NCI-H345 (cell line): Measurements from ENCODE around the gene GDF10.

Experiments
- DNase-seq: peaks from one replicate; lab custom pipeline; 2025; lab: John Stamatoyannopoulos, UW

Gene GDF10

DNA sequence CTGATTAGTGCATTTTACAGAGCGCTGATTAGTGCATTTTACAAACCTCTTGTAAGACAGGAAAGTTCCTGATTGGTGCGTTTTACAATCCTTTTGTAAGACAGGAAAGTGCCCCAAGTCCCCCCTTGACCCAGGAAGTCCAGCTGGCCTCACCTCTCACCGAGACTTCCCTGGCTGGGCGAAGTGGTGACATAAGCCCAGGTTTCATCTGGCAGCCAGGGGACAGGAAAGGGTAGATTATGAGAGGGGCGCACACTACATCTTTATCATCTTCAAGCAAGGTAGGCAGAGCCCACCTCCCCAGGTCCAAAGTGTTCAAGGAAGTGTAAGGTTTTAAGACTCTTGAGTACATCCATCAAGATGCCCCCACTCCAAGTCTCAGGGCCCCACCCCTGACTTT, 5.5 kb upstream of the GDF10 start:
- DNase-seq, result no peak

DNA sequence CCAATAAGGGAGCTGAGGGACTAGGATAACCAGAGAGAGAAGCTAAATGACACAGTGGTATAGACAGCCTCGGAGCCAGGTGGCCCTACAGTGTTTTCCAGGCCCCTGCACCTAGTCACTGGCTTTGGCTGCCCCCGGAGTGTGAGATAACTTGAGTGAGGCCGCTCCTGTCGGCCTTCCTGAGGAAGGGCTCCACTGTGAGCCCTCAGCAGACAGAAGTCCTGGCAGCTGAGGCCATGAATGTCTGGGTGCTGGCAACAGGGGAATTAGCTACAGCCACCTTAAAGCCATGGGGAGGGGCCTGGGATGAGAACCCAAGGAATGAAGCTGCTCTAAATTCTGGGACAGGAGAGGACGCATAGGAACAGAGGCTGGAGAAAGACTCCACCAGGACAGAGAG, 4.6 kb upstream of the GDF10 start:
- DNase-seq, result no peak

DNA sequence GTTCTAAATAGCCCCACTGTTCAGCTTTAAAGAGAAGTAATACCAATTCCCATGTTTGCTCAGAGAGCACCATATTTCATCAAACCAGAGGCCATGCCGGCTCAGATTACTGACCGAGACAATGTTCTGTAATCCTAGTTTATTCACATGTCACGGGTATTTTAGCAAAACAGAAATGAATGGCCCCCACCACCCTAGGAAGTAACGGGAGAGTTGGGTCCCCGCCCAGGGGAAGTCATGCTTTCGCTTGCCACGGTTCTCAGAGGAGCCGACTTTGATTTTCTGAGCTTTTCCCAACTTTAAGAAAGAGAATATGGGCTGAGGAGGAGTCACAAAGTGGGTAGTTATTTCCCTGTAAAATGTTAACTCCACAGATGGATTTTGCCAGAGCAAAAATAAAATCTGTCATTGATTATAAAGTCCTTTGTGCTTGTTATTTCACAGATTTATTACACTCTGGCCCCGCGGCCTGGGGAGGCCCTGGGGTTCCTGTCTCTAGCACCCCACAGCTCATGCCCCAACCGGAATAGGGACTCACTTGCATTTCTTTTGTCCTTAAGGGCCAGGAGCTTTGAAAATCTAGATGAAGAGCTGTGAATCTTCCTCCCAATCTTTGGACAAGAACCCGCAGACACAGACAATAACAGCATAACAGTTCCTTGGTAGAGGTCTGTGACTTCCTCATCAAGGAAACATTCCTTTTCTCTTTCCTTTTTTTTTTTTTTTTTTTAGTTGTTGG, 3.7 kb upstream of the GDF10 start:
- DNase-seq, result no peak

GRCh38 chr10:47296941-47297340, 3.1 kb upstream of the GDF10 start:
- no peak for DNase-seq

DNA sequence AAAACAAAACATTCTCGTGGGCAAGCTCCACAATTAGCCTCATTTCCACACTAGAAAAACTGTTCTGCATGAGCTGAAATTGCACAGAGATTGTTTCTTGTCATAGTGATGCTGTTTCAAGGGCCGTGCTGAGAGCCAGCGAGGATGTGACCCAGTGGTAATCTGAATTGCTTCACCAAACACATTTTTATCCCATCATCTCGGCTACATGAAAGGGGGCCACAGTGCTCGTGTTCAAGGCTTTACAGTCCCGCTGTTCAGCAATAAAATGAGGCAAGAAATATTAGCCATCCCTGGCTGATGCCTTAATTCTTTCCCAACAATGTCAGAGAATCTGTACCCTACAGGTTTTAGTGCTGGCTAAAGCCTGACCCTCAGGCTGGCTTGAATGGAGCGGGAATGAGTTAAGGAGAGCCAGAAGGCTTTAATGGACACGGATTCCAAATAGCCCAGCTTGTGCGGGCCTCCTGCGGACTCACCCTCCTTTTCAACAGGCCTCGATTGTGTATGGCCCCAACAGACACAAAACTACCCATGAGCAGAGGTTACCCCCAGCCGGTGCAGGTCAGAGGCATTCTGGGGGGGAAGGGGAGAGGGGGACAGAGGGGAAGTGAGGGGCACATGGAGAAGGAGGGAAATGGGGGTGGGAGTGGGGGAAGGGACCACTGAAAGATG, 2.0 kb upstream of the GDF10 start:
- DNase-seq, result no peak

GRCh38 chr10:47298715-47299114, 1.3 kb upstream of the GDF10 start:
- DNase-seq, result no peak

DNA sequence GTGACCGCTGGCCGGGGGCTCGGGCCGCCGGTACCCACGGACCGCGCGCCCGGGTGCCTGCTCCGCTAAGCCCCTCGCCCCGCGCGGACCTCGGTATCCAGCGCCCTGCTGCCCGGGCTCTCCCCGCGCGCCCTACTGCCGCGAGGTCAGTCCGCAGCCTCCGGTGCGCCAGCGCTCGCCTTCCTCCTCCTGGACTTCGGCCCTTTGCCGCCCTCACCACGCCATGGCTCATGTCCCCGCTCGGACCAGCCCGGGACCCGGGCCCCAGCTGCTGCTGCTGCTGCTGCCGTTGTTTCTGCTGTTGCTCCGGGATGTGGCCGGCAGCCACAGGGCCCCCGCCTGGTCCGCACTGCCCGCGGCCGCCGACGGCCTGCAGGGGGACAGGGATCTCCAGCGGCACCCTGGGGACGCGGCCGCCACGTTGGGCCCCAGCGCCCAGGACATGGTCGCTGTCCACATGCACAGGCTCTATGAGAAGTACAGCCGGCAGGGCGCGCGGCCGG, 483 bp downstream of the GDF10 start:
- DNase-seq, result no peak

- no peak for DNase-seq
Observed at GRCh38 chr10:47301833-47302232, 1.8 kb downstream of the GDF10 start.

DNA sequence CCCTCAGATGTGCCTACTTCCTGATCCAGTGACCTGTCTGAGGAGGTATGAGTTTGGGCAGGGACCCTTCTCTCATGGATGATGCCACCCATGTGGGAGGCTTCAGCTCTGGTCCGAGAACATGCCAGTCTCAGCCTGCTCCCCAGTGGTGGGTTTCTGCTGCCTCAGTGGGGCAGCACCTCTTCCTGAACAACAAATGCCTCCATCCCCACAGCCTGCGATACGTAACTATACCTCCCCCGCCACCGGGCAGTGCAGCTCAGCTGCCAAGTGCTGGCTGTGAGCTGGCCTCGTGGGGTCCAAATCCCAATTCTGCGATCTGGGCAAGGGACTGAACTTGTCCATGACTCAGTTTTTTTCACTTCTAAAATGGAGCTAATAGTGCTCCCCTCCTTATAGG, 3.1 kb downstream of the GDF10 start:
- no peak for DNase-seq

DNA sequence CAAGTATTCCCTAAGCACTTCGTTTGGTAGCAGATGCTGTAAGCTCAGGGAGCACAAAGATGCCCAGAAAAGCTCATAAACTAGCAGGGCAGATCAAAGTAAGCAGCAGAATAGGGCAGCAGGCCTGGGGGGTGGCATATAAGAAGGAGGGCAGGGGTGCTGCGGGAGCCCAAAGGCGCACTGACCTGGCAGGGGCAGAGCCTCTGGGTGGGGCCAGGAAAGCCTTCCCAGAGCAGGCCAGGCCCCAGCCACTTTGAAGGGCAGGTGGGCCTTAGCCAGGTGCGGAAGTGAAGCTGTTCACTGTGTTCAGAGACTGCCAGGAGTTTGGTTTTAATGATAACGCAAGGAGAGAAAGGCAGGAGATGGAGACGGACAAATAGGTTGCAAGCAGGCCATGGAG, 3.9 kb downstream of the GDF10 start:
- DNase-seq, result no peak

- DNase-seq, result no peak
Observed at GRCh38 chr10:47305566-47305965, 5.6 kb downstream of the GDF10 start.

- no peak for DNase-seq
Observed at GRCh38 chr10:47306387-47307210, 6.6 kb downstream of the GDF10 start.

GRCh38 chr10:47307381-47307780, 7.4 kb downstream of the GDF10 start:
- no peak for DNase-seq

DNA sequence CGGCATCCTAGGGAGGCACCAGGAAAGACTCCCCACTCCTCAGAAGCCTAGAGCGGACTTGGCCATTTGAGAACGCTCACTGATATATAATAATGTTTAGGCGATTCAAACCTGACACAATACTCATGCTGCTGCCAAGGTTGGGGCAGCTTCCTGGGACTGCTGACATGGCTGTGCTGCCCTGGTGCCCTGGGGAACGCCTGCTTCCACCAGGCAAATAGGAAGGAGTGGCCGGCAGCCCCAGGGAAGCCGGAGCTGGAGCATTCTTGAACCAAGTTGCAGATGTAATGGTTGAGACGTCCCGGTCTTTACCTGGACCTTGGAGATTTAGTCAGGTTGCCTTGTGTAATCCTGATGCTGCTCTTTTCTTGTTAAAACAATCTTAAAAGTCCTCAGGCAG, 8.8 kb downstream of the GDF10 start:
- no peak for DNase-seq

DNA sequence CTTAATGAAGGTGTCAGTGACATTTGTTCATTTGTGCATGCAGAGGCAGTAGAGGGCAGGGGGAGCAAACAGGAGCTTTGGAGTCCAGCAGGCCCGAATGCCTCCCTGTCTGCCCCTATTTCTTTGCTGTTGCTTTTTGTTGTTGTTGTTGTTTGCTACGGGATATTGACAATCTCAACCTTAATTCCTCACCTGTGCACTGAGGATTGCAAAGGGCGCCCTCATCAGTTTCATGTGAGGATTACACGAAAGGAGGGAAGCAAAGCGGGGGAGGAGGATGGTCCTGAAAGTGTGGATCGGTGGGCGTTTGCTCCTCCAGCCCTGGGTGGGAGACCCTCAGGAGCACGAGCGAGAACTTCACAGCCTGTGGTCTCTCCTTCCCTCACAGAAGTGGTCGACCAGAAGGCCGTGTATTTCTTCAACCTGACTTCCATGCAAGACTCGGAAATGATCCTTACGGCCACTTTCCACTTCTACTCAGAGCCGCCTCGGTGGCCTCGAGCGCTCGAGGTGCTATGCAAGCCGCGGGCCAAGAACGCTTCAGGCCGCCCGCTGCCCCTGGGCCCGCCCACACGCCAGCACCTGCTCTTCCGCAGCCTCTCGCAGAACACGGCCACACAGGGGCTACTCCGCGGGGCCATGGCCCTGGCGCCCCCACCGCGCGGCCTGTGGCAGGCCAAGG, 9.6 kb downstream of the GDF10 start:
- DNase-seq, result no peak

GRCh38 chr10:47310090-47310505, 10.1 kb downstream of the GDF10 start:
- no peak for DNase-seq

- DNase-seq, result peak; percentile 40
Observed at GRCh38 chr10:47311193-47311931, 11.4 kb downstream of the GDF10 start.

GRCh38 chr10:47311932-47312662, 12.1 kb downstream of the GDF10 start:
- DNase-seq, result peak; percentile 68

DNA sequence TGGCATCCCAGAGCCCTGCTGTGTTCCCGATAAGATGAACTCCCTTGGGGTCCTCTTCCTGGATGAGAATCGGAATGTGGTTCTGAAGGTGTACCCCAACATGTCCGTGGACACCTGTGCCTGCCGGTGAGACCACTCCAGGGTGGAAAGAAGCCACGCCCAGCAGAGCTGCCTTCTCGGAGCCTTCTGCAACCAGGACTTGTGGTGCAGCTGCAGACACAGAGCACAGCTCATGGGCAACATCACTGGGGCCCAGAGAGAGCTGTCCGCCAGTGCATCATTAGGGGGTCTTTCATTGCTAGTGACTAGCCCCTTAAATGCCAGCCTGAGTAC, 12.6 kb downstream of the GDF10 start:
- DNase-seq, result no peak

- no peak for DNase-seq
Observed at GRCh38 chr10:47314416-47314970, 14.5 kb downstream of the GDF10 start.

DNA sequence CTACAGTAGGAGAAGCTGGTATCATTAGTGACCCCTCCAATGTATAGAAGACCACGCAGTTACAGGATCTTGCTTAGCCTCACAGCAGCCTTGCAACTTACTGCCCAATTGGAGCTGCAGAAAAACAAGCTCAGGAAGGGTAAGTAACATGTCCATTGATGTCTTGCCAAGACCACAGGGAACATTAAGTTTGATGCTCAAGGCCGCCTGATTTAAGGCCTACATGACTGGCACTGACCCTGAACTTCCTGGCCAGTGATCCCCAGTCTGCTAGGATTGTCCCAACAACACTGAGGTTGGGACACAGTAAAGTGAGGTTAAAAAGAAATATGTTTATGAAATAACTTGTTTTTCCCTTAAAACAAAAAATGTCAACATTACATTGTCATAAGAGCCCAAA, 15.4 kb downstream of the GDF10 start:
- DNase-seq, result no peak
